ENCODE data around the gene ATP5F1E.

ATP5F1E gene

GRCh38 chr20:58987790-58988564 is 44.2 kb downstream of the ATP5F1E start:
- Histone ChIP-seq H3K4me1 (ENCODE audit: control insufficient read depth, insufficient read depth, low read length) (no peaks in the 10 kb centered on the region), H3K36me3 (ENCODE audit: control insufficient read depth in 2 of 2, insufficient read depth in 1 of 2, low read length in 2 of 2) (peaks cover 17 to 80% of the 10 kb centered on the region in 2 experiments; a peak in 2 of 3 replicates), H3K4me3 (ENCODE audit: low read depth, low read length) (no peak overlapping the region), H3K27ac (ENCODE audit: extremely low read depth, low read depth, low read length) (no peak overlapping the region), H3K9me3 (ENCODE audit: control insufficient read depth, insufficient read depth, low read depth, low read length) (no peaks in the 10 kb centered on the region)
- TF ChIP-seq ZNF518A (tag by site-specific recombination; conservative IDR thresholded peaks at IDR 0.05; ENCODE audit: low read depth) (no peak), BCL11A (tag by site-specific recombination; IDR thresholded peaks at IDR 0.05; ENCODE audit: low read depth) (no peak), ELK4 (IDR thresholded peaks at IDR 0.05; ENCODE audit: borderline replicate concordance, low read depth, low read length) (no peak)
- POLR2A ChIA-PET: no interaction called here
- CTCF ChIA-PET: no interaction called here

GRCh38 chr20:58986968-58987517 is 45.1 kb downstream of the ATP5F1E start:
- POLR2A ChIA-PET: interaction anchor here (1.5 kb wide), 1 partner anchor 89 kb away, joined by 3 read pairs; no protein-coding TSS in a partner anchor
- Histone ChIP-seq H3K36me3 (ENCODE audit: control insufficient read depth in 2 of 2, insufficient read depth in 1 of 2, low read length in 2 of 2) (peaks cover 11 to 74% of the 10 kb centered on the region in 2 experiments; a peak in 2 of 3 replicates), H3K27ac (ENCODE audit: extremely low read depth, low read depth, low read length) (no peak overlapping the region), H3K9me3 (ENCODE audit: control insufficient read depth, insufficient read depth, low read depth, low read length) (no peaks in the 10 kb centered on the region), H3K4me3 (ENCODE audit: low read depth, low read length) (no peak overlapping the region), H3K4me1 (ENCODE audit: control insufficient read depth, insufficient read depth, low read length) (no peaks in the 10 kb centered on the region)
- CTCF ChIA-PET: no interaction called here
- TF ChIP-seq BCL11B (tag by site-specific recombination; IDR thresholded peaks at IDR 0.05; ENCODE audit: low read depth) (no peak), ZNF138 (tag by site-specific recombination; IDR thresholded peaks at IDR 0.05; ENCODE audit: borderline replicate concordance) (no peak), PRDM1 (tag by site-specific recombination; IDR thresholded peaks at IDR 0.05) (no peak), SALL2 (tag by site-specific recombination; IDR thresholded peaks at IDR 0.05; ENCODE audit: borderline replicate concordance) (no peak), RBAK (tag by site-specific recombination; IDR thresholded peaks at IDR 0.05) (no peak), ZNF645 (tag by site-specific recombination; IDR thresholded peaks at IDR 0.05) (no peak), ZNF169 (tag by site-specific recombination; IDR thresholded peaks at IDR 0.05) (no peak), ZNF280C (tag by site-specific recombination; IDR thresholded peaks at IDR 0.05) (no peak), KLF9 (tag by site-specific recombination; IDR thresholded peaks at IDR 0.05; ENCODE audit: low read depth) (no peak), ZNF488 (tag by site-specific recombination; IDR thresholded peaks at IDR 0.05) (no peak), ZNF48 (tag by site-specific recombination; IDR thresholded peaks at IDR 0.05) (no peak), YY1 (tag by site-specific recombination; IDR thresholded peaks at IDR 0.05) (no peak), ZNF350 (tag by site-specific recombination; IDR thresholded peaks at IDR 0.05) (no peak), ZNF398 (tag by site-specific recombination; IDR thresholded peaks at IDR 0.05) (no peak), ZNF221 (tag by site-specific recombination; IDR thresholded peaks at IDR 0.05; ENCODE audit: borderline replicate concordance) (no peak)

All from HEK293 (cell line).